Neural cell (in vitro differentiated cells): ENCODE measurements around the gene PDLIM5.

Experiments
- EP300 ChIP-seq: fragments of 450-650 bp; conservative IDR thresholded peaks from 2 replicates; pipeline ENCODE4 v1.6.1; 2014; ENCODE audit warnings: antibody characterized with exemption, mild to moderate bottlenecking, moderate library complexity; ENCODE audit not compliant: poor library complexity, severe bottlenecking
- EZH2 ChIP-seq: fragments of 200-600, 300-800 bp; shearing (Covaris generic), sonication (generic); IDR thresholded peaks from 2 replicates; pipeline ENCODE4 v1.6.1; 2014; ENCODE audit warnings: antibody characterized with exemption, low read length, borderline replicate concordance, mild to moderate bottlenecking; ENCODE audit not compliant: insufficient read depth, poor library complexity, severe bottlenecking
- MXI1 ChIP-seq: fragments of 450-650 bp; conservative IDR thresholded peaks from 2 replicates; pipeline ENCODE4 v1.6.1; 2014; ENCODE audit warnings: antibody characterized with exemption, mild to moderate bottlenecking; ENCODE audit not compliant: poor library complexity, severe bottlenecking
- POLR2AphosphoS5 ChIP-seq: IDR thresholded peaks from 2 replicates; pipeline ENCODE4 v1.6.1; 2012
- RAD21 ChIP-seq: fragments of 450-650 bp; conservative IDR thresholded peaks from 2 replicates; pipeline ENCODE4 v1.6.1; 2014; ENCODE audit warnings: antibody characterized with exemption, mild to moderate bottlenecking, moderate library complexity
- TF ChIP-seq, protein P1 (sequence below): fragments of 450-650 bp; IDR thresholded peaks from 2 replicates; pipeline ENCODE4 v1.5.1; 2014; ENCODE audit warnings: antibody characterized with exemption, mild to moderate bottlenecking, moderate library complexity; ENCODE audit not compliant: poor library complexity, severe bottlenecking
- TF ChIP-seq, protein P2 (sequence below): IDR thresholded peaks from 2 replicates; pipeline ENCODE4 v1.6.1; 2012; ENCODE audit warnings: borderline replicate concordance

DNA sequence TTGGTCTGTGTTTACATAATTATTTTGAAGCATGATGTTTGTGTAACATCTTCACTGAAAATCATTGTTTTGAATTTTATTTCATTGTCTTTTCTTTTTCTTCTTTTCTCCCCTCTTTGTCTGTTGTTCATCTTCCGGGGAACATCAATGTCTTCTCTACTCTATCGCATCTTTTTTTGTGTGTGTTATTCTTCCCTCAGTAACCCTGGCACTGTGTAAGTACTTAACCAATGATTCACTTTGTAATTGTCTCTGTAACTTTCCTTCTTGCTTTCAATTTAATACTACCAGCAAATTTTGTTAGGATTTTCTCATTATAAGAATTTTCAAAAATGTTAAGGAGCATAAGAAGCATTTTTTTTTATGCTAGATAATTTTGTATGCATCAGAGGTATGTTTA lies 130.8 kb downstream of the PDLIM5 start:
- TF ChIP-seq POLR2AphosphoS5: no peak
- TF ChIP-seq, protein P1, sequence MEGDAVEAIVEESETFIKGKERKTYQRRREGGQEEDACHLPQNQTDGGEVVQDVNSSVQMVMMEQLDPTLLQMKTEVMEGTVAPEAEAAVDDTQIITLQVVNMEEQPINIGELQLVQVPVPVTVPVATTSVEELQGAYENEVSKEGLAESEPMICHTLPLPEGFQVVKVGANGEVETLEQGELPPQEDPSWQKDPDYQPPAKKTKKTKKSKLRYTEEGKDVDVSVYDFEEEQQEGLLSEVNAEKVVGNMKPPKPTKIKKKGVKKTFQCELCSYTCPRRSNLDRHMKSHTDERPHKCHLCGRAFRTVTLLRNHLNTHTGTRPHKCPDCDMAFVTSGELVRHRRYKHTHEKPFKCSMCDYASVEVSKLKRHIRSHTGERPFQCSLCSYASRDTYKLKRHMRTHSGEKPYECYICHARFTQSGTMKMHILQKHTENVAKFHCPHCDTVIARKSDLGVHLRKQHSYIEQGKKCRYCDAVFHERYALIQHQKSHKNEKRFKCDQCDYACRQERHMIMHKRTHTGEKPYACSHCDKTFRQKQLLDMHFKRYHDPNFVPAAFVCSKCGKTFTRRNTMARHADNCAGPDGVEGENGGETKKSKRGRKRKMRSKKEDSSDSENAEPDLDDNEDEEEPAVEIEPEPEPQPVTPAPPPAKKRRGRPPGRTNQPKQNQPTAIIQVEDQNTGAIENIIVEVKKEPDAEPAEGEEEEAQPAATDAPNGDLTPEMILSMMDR: no peak
- TF ChIP-seq, protein P2, sequence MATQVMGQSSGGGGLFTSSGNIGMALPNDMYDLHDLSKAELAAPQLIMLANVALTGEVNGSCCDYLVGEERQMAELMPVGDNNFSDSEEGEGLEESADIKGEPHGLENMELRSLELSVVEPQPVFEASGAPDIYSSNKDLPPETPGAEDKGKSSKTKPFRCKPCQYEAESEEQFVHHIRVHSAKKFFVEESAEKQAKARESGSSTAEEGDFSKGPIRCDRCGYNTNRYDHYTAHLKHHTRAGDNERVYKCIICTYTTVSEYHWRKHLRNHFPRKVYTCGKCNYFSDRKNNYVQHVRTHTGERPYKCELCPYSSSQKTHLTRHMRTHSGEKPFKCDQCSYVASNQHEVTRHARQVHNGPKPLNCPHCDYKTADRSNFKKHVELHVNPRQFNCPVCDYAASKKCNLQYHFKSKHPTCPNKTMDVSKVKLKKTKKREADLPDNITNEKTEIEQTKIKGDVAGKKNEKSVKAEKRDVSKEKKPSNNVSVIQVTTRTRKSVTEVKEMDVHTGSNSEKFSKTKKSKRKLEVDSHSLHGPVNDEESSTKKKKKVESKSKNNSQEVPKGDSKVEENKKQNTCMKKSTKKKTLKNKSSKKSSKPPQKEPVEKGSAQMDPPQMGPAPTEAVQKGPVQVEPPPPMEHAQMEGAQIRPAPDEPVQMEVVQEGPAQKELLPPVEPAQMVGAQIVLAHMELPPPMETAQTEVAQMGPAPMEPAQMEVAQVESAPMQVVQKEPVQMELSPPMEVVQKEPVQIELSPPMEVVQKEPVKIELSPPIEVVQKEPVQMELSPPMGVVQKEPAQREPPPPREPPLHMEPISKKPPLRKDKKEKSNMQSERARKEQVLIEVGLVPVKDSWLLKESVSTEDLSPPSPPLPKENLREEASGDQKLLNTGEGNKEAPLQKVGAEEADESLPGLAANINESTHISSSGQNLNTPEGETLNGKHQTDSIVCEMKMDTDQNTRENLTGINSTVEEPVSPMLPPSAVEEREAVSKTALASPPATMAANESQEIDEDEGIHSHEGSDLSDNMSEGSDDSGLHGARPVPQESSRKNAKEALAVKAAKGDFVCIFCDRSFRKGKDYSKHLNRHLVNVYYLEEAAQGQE: no peak
- TF ChIP-seq EZH2: no peak
- no peak for TF ChIP-seq EP300
- no peak for TF ChIP-seq RAD21
- no peak for TF ChIP-seq MXI1
